Activated CD4-positive, alpha-beta T cell treated with anti-CD3 and anti-CD28 coated beads, Interleukin-2, amount 50 U/mL, for 16 hours (primary cell): ENCODE results near the gene KMT5B.
A peak's percentile ranks its signal among the peaks of the same experiment; 100 is the strongest.
"Not testable (repeated sequence)": the region's sequence is repeated elsewhere in the genome, so short reads cannot be mapped to it uniquely, and the experiment has no call there.

Experiments
- DNase-seq: peaks from one replicate; pipeline ENCODE4 v3.0.0-alpha.2; 2020

The KMT5B gene

DNA sequence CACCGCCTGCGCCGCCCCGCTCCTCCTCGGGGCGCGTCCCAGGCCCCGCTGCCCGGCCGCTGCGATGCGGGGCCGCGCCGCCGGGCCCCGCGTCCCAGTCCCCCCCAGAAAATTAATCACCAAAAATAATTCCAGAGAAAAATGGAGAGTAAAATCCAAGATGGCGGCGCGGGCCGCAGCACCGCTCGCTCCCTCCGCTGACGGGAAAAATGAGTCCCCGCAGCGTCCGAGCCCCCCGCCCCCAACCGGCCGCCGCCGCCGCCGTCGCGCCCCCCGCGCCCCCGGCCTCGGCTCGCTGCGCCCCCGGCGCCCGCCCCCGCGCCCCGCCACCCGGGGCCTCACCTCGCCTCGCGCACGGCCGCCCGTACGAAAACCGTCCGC is at the start of gene KMT5B:
Gene KMT5B, minus strand, starts transcription at position 162 of the 381 bp plus-strand sequence. CDS start 23,220 bp downstream, outside the sequence.
- peak; percentile 25 for DNase-seq

DNA sequence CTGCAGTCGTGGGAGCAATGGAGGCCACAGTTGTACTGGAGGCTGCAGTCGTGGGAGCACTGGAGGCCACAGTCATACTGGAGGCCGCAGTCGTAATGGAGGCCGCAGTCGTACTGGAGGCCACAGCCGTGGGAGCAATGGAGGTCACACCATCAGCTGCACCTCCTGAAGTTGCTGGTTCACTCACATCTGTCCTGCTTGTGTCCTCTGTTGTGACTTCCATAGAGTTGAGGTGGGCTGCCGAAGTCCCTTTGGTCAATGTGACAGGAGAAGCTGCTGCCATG is 49.4 kb upstream of the KMT5B start:
- DNase-seq: no peak

DNA sequence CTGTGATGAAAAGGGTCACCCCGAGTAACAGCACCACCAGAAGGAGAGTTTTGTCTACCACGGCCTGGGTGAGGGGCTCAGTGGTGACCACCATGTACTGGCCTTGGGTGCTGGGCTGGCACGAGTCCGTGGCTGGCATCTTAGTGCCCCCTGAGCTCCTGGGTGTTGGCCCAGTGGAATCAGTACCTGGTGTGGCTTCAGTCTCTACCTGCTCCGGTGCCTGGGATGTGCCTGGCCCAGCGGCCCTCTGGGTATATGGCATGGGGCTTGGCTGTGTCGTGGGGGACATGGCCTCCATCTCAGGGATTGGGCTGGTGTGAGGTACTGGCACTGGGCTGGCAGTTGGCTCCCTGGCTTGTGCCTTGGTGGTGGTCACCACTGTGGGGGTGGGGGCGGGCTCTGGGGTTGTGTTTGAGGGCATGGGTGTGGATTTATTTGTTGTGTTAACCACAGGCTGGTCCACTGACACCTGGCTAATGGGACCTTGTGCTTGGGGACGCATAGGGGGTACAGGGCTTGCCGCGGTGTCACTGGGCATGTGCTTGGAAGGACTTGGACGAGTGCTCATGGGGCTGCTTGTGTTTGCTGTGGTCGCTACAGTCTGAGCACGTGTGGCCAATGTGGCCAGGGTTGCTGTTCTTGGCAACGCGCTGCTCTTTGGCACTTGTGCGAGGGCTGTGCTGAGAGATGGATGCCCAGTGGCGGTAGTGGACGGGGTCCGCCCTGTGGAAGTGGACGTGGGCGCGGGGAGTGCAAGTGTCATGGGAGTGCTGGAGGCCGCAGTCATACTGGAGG is 48.9 kb upstream of the KMT5B start:
- no peak for DNase-seq

DNA sequence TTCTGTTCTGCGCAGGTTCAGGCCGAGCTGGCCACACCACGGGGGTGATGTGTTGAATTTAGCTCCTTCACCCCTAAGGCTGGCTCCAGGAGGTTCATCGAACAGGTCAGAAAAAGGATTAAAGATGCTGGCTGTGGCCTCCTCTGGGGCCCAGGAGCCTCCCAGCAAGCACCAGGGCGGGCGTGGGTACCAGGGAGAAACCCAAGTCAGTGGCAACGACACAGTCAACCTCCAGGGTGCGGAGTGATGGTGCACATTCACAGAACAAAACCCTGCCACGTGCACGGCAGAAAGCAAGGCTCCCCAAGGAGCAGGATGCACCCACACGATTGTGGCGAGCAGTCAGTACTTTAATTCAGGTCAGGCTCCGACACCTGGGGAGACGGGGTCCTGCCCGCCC is 47.9 kb upstream of the KMT5B start:
- no peak for DNase-seq

DNA sequence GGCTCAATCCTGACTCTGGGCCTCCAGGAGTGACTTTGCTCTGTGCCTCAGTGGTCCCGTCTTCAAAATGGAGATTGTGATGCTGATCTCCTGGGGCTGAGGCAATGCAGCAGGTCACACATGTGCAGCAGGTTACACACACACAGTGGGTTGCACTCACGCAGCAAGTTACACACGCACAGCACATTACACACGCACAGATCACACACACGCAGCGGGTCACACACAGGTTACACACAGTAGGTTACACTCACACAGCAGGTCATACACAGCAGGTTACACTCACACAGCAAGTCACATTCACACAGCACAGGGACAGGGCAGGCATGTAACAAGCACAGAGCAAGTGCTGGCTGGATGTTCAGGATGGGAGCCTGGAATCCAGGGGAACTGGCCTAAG is 47.4 kb upstream of the KMT5B start:
- DNase-seq: no peak

DNA sequence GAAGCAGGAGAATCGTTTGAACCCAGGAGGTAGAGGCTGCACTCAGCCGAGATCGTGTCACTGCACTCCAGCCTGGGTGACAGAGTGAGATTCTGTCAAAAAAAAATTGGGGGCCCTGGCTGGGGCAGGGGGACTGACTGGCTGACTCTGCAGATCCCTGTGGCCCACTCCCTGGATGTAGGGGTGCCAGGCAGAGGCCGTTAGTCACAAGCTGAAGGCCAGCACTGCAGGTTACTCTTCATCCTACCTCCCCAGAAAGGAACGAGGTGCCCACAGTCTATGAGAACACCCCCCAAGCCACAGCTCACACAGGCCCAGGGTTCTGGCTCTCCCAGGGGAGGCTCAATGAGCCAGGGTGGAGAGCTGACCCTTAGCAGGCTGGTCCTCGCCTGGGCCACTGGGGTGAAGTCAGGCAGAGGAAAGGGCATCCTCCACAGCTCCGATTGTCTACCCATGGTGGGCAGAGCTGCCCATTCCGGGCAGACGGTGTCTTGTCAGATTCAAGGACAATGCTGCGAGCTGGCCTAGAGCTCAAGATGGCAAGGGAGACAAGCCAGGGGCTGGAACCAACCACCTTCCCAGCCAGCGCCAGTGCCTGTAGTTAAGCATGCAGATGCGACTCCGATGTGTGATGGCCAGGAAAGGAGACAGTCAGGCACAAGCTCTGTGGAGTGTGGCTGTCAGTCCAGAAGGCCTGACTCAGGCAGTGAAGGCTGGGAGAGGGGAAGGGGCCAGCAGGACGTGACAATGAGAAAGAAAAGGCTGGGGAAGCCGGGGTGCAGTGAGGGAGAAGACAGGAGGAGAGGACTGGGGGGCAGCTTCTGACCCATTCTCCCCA is 46.2 kb upstream of the KMT5B start:
- DNase-seq: no peak

DNA sequence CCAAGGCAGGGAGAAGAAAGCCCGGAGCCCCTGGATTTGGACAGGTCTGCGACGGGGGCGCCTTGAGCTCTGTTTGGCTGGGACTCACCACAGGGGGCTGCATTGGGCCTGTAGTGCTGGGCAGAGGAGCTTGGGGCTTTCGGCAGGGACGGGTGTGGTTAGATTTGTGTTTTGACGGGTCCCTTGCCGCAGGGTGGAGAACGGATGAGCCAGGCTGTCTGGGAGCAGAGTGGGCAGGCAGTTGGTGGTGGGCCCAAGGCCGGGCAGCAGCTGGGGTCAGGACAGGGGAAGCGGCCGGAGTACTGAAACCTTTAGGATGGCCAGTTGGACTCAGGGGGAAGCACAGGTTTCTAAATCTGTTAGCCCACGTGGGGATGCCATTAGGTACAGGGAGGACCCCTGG is 45.3 kb upstream of the KMT5B start:
- DNase-seq: no peak

DNA sequence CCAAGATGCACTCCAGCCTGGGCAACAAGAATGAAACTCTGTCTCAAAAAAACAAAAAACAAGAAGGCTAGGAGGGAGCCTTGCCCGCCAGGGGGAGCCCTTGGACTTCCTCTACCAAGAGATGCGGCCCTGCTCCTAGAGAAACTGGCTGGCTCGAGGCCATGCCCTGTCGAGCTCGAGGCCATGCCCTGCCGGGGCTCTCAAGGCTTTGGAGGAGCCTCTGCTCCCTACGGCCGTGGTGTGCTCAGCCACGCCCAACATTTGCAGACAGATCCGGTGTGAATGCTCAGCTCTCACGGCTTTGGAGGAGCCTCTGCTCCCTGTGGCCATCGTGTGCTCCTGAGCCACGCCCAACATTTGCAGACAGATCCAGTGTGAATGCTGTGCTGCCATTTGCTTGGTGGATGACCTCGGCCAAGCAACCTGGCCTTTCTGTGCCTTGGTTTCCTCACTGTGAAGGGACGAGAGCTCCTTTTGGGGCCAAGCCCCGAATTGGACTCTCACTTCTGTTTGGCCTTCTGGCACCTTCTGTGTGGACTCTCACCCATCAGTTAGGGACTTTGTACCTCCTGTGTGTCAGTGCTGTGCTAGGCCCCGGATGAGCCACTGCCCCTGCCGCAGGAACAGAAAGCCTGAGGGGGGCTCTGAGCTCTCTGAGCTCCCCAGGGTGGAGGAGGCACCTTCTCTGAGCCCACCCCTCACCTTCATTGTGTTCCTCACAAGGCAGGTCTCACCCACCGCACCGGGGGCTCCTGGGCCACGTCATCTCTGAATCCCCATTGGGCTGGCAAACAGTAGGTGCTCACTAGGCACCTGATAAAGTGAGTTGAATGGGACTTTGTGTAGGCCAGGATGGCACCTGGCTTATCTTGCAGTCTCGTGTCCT is 44.6 kb upstream of the KMT5B start:
- DNase-seq: peak; percentile 91

DNA sequence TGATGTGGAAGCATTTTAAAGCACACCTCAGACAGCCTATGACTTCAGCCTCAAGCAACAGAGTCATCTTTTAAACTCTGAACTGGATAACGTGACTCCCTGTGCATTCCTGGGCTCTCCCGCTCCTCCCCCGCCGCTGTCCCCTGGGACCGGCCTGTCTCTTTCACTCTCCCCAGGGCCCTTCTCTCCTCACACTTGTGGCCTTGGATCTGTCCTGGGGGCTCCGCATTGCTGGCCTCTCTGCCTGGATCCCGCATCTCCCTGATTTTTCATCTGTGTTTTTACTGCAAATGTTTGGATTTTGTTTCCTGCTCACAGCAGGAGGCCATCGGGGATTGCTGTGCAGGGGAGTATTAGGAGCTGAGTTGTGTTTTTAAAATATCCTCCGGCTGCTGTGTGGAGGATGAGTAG is 43.2 kb upstream of the KMT5B start:
- DNase-seq: no peak

DNA sequence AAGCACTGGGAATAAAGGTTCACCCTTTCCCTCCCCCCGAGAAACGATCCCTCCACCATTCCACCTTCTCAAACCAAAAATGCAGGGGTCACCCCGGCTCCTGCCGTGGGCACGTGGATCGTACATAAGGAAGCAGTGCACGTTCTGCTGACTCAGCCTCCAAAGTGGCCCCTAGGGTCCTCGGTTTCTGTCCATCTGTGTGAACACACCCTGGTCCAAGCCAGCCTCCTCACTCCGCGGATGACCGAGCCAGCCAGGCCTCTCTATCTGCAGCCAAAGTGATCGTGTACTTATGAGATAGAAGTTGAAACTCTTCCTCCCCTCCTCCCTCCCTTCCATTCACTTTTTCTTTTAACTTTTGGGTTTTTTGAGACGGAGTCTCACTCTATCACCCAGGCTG is 42.4 kb upstream of the KMT5B start:
- no peak for DNase-seq

DNA sequence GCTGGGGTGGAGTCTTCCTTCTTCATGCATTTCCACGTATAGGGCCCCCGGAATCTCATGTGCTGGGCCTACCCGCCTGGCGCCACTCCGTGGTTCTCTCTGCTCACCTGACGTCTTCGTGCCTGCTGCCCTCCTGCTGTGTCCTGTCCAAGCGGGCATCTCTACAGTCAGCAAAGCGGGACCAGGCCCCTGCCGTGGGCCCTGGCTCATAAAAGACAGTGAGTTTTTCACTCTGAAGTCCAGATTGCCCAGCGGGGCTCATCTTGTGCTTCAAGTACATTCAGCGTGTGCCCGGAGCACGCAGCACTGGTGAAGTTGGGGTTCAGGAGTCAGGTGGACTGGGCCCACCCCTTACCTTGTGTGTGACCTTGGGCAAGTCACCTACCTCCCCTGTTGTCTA is 41.3 kb upstream of the KMT5B start:
- no peak for DNase-seq

DNA sequence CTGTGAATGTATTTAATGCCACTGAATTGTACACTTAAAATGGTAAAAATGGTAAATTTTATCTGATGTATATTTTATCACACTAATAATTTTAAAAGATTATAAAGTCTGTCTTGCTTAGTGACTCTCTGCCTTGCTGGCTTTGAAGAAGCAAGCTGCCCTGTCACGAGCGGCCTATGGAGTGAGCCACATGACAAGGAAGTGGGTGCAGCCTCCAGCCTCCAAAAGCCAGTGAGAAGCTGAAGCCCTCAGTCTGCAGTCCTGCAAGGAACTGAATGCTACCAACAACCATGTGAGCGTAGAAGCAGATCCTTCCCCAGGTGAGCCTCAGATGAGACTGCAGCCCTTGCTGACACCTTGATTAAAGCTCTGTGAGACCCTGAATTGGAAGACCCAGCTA is 38.7 kb upstream of the KMT5B start:
- DNase-seq: no peak

DNA sequence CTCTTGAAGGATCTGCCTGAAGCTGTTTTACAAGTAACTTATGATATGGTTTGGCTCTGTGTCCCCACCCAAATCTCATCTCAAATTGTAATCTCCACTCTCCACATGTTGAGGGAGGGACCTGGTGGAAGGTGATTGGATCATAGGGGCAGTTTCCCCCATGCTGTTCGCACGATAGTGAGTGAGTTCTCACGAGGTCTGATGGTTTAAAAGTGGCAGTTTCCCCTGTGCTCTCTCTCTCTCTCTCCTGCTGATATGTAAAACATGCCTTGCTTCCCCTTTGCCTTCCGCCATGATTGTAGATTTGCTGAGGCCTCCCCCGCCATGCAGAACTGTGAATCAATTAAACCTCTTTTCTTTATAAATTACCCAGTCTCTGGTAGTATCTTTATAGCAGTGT is 31.8 kb upstream of the KMT5B start:
- not testable (repeated sequence) for DNase-seq

DNA sequence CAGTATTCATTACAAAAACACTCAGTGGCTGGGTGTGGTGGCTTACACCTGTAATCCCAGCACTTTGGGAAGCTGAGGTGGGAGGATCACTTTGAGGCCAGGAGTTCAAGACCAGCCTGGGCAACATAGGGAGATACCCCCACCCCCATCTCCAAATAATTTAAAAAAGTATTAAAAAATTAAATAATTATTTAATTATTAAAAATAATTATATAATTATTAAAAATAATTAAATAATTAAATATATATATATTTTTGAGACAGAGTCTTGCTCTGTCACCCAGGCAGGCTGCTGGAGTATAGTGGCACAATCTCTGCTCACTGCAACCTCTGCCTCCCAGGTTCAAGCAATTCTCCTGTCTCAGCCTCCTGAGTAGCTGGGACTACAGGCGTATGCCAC is 30.8 kb upstream of the KMT5B start:
- not testable (repeated sequence) for DNase-seq

DNA sequence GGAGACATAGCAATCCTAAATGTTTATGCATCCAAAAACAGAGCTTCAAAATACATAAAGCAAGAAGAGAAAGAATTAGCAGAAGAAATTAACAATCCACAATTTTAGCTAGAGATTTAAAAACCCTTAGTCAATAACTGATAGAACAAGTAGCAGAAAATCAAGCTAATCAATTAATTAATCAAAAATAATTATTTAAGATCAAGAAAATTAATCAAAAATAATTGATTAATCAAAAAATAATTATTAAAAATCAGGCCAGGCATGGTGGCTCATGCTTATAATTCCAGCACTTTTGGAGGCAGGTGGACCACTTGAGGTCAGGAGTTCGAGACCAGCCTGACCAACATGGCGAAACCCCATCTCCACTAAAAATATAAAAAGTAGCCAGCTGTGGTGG is 29.5 kb upstream of the KMT5B start:
- DNase-seq: no peak

DNA sequence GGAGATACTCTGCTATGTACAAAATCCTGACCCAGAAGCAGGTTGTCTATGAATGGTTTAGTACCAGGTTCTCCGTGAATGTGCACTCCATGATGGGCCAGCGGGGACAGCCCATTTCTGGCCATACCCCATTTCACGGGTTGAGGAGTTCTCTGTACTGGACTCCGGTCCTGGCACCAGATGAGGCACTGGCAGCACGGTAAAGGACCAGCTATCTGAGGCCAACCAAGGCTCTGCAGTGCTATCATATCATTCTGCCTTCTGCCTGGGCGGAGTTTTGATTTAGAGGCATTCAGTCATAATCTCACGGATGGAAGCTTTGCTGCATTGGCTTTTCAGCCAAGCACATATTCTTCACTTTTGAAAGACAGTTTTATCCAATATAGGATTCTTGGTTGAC is 18.5 kb upstream of the KMT5B start:
- no peak for DNase-seq

DNA sequence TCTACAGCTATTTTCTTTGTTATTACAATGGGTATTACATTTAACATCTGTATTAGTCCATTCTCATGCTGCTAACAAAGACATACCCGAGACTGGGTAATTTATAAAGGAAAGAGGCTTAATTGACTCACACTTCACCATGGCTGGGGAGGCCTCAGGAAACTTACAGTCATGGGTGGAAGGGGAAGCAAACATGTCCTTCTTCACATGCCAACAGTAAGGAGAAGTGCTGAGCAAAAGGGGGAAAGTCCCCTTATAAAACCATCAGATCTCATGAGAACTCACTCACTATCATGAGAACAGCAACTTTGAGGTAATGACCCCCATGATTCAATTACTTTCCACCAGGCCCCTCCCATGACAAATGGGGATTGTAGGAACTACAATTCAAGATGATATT is 16.5 kb upstream of the KMT5B start:
- DNase-seq: no peak

DNA sequence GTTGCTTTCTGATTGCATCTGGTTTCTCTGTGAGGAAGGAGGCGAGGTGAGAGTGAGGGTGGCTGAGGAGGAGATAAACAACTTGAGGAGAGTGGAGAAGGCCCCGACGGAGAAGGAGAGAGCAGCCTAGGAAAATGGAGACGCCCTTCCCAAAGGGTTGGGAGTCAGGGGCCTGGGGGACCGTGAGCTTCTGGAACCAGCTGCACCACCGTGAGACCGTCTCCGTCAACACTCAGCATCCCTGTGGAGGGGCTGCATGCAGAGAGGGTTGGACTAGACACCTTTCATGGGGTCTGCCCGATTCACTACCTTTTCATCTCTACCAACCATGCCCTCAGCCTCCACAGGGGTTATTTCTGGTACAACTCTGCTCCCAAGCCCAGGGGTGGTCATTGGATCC is 13.3 kb upstream of the KMT5B start:
- DNase-seq: no peak

DNA sequence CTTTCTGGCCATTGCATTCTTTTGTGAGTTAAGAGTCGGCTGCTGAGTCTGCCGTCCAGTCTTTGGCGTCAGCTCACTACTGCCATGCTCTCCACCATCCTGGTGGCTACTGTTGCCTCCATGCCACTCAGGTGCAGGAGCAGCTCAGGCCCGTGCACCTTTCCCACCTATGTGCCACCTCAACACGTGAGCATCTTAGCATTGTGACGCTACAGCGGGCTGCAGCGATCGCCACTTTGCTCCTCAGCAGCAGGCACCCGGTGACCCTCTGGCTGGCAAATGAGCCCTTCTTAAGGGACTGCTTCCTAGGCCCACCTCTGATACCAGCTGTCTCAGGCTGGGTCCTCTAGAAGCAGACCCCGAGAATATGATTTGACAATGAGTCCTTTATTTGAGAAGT is 11.5 kb upstream of the KMT5B start:
- no peak for DNase-seq

DNA sequence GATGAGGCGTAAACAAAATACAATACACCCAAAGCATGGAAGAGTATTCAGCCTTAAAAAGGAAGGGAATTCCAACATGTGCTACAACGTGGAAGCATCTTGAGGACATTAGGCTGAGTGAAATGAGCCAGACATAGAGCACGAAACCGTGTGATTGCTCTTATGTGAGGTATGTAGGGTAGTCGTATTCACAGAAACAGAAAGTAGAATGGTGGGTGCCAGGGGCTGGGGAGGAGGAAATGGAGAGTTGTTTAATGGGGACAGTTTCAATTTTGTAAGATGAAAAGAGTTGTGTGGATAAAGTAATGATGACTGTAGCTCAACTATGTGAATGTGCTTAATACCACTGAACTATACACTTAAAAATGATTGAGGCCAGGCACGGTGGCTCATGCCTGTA is 10.2 kb upstream of the KMT5B start:
- DNase-seq: no peak

DNA sequence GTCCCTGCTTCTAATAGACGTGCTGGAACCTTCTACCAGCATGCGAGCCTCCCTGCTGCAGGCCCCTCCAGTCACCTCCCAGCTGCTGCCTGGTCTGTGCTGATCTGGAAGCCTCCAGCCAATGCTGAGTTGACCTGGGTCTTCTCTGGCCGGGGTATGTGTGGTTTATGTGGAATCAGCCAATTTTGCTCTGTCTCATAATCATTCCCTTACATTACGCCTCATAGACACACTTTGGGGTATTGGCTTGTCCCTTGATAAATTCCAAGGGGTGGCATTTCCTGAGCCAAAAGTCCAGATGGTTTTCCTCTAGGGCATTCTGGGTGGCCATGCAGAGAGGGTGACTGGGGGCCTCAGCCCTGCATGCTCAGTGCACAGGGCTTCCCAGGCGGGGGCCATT is 8.3 kb upstream of the KMT5B start:
- DNase-seq: no peak

DNA sequence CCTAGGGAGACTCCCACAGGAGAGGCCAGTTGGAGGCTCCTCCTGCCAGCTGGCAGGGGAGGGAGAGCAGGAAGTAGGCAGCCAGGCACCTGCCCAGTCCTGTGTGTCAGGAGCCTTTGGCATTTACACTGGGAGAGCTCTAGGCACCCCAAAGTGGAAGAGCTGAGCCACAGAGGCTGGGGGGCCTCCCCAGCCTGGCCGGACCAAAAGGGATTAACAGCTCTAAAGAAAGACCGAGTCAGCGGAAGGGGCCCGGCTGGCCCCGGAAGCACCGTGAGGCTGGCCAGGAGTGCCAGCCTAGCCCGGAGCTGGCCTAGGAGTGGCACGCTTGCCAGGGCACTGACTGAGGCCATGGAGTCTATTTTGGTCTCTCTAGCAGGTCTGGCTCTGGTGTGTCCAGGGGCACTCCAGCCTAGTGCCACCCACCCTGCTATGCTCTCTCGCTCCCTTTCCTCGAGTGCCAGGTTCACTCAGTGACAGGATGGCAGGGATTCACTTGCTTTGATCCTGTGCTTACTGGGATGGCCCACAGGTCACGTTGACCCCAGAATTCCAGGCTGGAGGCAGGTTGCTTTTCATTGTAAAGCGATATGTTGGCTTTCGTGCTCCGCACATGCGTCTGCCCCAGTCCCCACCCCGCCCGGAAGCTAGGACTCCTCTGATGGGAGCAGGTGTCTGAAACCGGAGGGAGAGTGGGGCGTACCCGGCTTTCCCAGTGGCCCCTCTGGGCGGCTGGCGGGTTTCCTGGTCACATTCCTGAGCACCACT is 3.3 kb upstream of the KMT5B start:
- no peak for DNase-seq
